GM10266 (cell line): ENCODE data around the gene MMEL1.
"Not testable (repeated sequence)": the region's sequence is repeated elsewhere in the genome, so short reads cannot be mapped to it uniquely, and the experiment has no call there.

Experiments used
- DNase-seq: peaks from one replicate; pipeline ENCODE4 v3.0.0; 2012; ENCODE audit errors: extremely low spot score
- CTCF ChIP-seq: IDR thresholded peaks from 2 replicates; pipeline ENCODE4 v1.5.1; 2012; ENCODE audit warnings: mild to moderate bottlenecking, low read depth; ENCODE audit not compliant: control insufficient read depth, insufficient read depth; ENCODE audit errors: missing control alignments

Gene MMEL1

GRCh38 chr1:2627746-2628145 lies 5.1 kb downstream of the MMEL1 start:
- no peak for DNase-seq
- no peak for TF ChIP-seq CTCF

- not testable (repeated sequence) for DNase-seq
These were observed 7.1 kb downstream of the MMEL1 start for GRCh38 chr1:2625748-2626147.

GRCh38 chr1:2625311-2625710 lies 7.5 kb downstream of the MMEL1 start:
- no peak for TF ChIP-seq CTCF
- DNase-seq = no peak

GRCh38 chr1:2624735-2625300 lies 8.0 kb downstream of the MMEL1 start:
- DNase-seq = no peak
- TF ChIP-seq CTCF = no peak

- no peak for DNase-seq
These were observed 9.1 kb downstream of the MMEL1 start for GRCh38 chr1:2623571-2624337.

GRCh38 chr1:2617971-2618470 lies 14.8 kb downstream of the MMEL1 start:
- TF ChIP-seq CTCF = no peak
- DNase-seq = no peak

More at GRCh38 chr1:2623571-2624337, 9.1 kb downstream of the MMEL1 start:
- no peak for TF ChIP-seq CTCF

- TF ChIP-seq CTCF = no peak
- DNase-seq = no peak
These were observed 18.7 kb downstream of the MMEL1 start for GRCh38 chr1:2614145-2614544.
